K562 (cell line): Measurements from ENCODE around the gene ARHGEF12. TPM values are rescaled to one million over a fixed set of nuclear protein-coding genes. Genes with fewer than 3 reads are reported as not detected.

Source experiments
- ATF7 ChIP-seq: fragments of 450-650 bp; IDR thresholded peaks from 2 replicates; pipeline ENCODE4 v1.7.1; 2014; ENCODE audit warnings: mild to moderate bottlenecking, moderate library complexity
- DEAF1 ChIP-seq: fragments of 450-650 bp; formaldehyde crosslinking; IDR thresholded peaks from 2 replicates; pipeline ENCODE4 v1.4.0; 2020; ENCODE audit warnings: mild to moderate bottlenecking, moderate library complexity
- KAT2B ChIP-seq: IDR thresholded peaks from one replicate; pipeline ENCODE4 v1.6.1; 2012; ENCODE audit warnings: low read depth, mild to moderate bottlenecking, control low read depth, inconsistent platforms, low read length, moderate library complexity
- KDM1A ChIP-seq, 2 experiments: fragments of 450-650 bp; IDR thresholded peaks; 2 replicates each; pipeline ENCODE4 v1.6.1; 2016; ENCODE audit warnings: mild to moderate bottlenecking in 2 of 2
- MED1 ChIP-seq: sonication (generic); formaldehyde crosslinking; IDR thresholded peaks from 2 replicates; pipeline ENCODE4 v1.8.1; 2023; ENCODE audit warnings: missing genetic modification reagents, borderline replicate concordance
- MIER1 ChIP-seq: fragments of 450-650 bp; IDR thresholded peaks from 2 replicates; pipeline ENCODE4 v1.6.1; 2016; ENCODE audit warnings: antibody characterized with exemption, mild to moderate bottlenecking, low read depth
- MLLT1 ChIP-seq, 2 experiments: fragments of 450-650 bp; IDR thresholded peaks; 2 replicates each; pipeline ENCODE4 v1.6.1; 2016
- POLR2AphosphoS5 ChIP-seq: IDR thresholded peaks from 2 replicates; pipeline ENCODE4 v1.6.1; 2011; ENCODE audit warnings: mild to moderate bottlenecking, low read depth, low read length, moderate library complexity; ENCODE audit not compliant: control insufficient read depth, insufficient read depth
- RB1 ChIP-seq: fragments of 450-650 bp; IDR thresholded peaks from 2 replicates; pipeline ENCODE4 v1.6.1; 2017; ENCODE audit warnings: low read depth, mild to moderate bottlenecking
- REST ChIP-seq, 2 experiments: fragments of 450-650 bp; formaldehyde crosslinking in 1 of 2; IDR thresholded peaks; 2 replicates each; pipeline versions ENCODE4 v1.4.0 to v1.6.1; 2014 to 2020; ENCODE audit warnings: mild to moderate bottlenecking in 2 of 2, borderline replicate concordance in 1 of 2, low read depth in 1 of 2
- SP1 ChIP-seq: sonication (generic); formaldehyde crosslinking; IDR thresholded peaks from 2 replicates; pipeline ENCODE4 v1.8.1; 2022; ENCODE audit warnings: mild to moderate bottlenecking, missing genetic modification reagents
- SP2 ChIP-seq: IDR thresholded peaks from 2 replicates; pipeline ENCODE4 v1.6.1; 2011; ENCODE audit warnings: mild to moderate bottlenecking, low read depth, low read length, moderate library complexity; ENCODE audit not compliant: poor library complexity, severe bottlenecking; ENCODE audit errors: extremely low read depth
- ZBTB9 ChIP-seq: fragments of 450-650 bp; formaldehyde crosslinking; IDR thresholded peaks from 2 replicates; pipeline ENCODE4 v1.4.0; 2020; ENCODE audit warnings: mild to moderate bottlenecking, moderate library complexity
- ZNF384 ChIP-seq: IDR thresholded peaks from 2 replicates; pipeline ENCODE4 v1.6.1; 2012; ENCODE audit warnings: low read depth, low read length, improper control_type of control experiment
- ZNF431 ChIP-seq: sonication (generic); formaldehyde crosslinking; IDR thresholded peaks from 2 replicates; pipeline ENCODE4 v1.8.0; 2022; ENCODE audit warnings: mild to moderate bottlenecking, missing genetic modification reagents
- polyA plus RNA-seq, 8 experiments: library from polyadenylated mRNA; depleted of rRNA in 4 of 8; stranded (reverse) in 5 of 8; unstranded in 3 of 8; fragments of >200 nt; fragmentation: Nextera tagmentation in 2 of 8; fragmentation: Illumina TruSeq in 1 of 8; extraction: Ambion mirVana in 2 of 8; extraction: Trizol in 1 of 8; gene quantifications; 2 replicates each; pipeline versions ENCODE4 v1.2.1 to v1.2.3, GENCODE V29; 2011 to 2014; ENCODE audit warnings: inconsistent platforms in 1 of 8, missing spikeins in 1 of 8
- total RNA-seq, 7 experiments: library from RNA; depleted of rRNA in 6 of 7; stranded (reverse); fragments of >200 nt in 6 of 7; fragmentation: Illumina TruSeq in 2 of 7; extraction: Trizol in 2 of 7; gene quantifications; 2 replicates each; pipeline versions ENCODE4 v1.2.1 to v1.2.3, GENCODE V29; 2011 to 2021; ENCODE audit warnings: low replicate concordance in 1 of 7

ARHGEF12 gene
- total and polyA plus RNA-seq, 9 of the 15 experiments (the other 6 are each of a cell fraction or from before 2014, with no cell fraction given) = 3.5 to 51.7 (median 29.5) TPM

- peak; percentile 47 to 91; a peak in 3 of 4 replicates for TF ChIP-seq MLLT1 (IDR thresholded peaks at IDR 0.05)
- TF ChIP-seq MIER1 = no peak
- TF ChIP-seq ZNF384 = no peak
- no peak for TF ChIP-seq KAT2B
- no peak for TF ChIP-seq DEAF1
- TF ChIP-seq MED1 (CRISPR knock-in tag) = no peak
- TF ChIP-seq ATF7 = peak; percentile 55; the same call in 1 of the 2 replicates
- TF ChIP-seq ZNF431 (CRISPR knock-in tag) = no peak
- no peak for TF ChIP-seq ZBTB9 (CRISPR knock-in tag)
- peak; percentile 49; the same call in 1 of the 2 replicates for TF ChIP-seq SP1 (CRISPR knock-in tag)
- peak; percentile 97 for TF ChIP-seq POLR2AphosphoS5
- TF ChIP-seq RB1 = no peak
- TF ChIP-seq SP2 = no peak
- no peak for TF ChIP-seq REST (IDR thresholded peaks at IDR 0.05; ENCODE audit: borderline replicate concordance)
- TF ChIP-seq REST (CRISPR knock-in tag; IDR thresholded peaks at IDR 0.05; ENCODE audit: low read depth) = no peak
- TF ChIP-seq KDM1A (IDR thresholded peaks at IDR 0.05) = peak; percentile 87 to 91
Measured at GRCh38 chr11:120339394-120339890, 3.2 kb downstream of the ARHGEF12 start (continued).
